SH-SY5Y (cell line): ENCODE data around the gene XDH.

Experiments
- GATA2 ChIP-seq: IDR thresholded peaks from 2 replicates; pipeline ENCODE4 v1.6.1; 2011; ENCODE audit warnings: mild to moderate bottlenecking, low read depth, low read length
- GATA3 ChIP-seq: IDR thresholded peaks from 2 replicates; pipeline ENCODE4 v1.6.1; 2011; ENCODE audit warnings: low read depth, mild to moderate bottlenecking, low read length, moderate library complexity

The XDH gene

GRCh38 chr2:31414601-31415241, at the start of gene XDH:
Gene XDH (minus strand): TSS chr2:31414742. CDS start chr2:31414666, 76 bp downstream.
- TF ChIP-seq GATA2 (no peak), GATA3 (no peak)

GRCh38 chr2:31457651-31458050, 43.1 kb upstream of the XDH start:
- TF ChIP-seq GATA3 (no peak), GATA2 (no peak)

- TF ChIP-seq GATA2 = no peak
- TF ChIP-seq GATA3 = no peak
Observed at GRCh38 chr2:31446848-31447247, 32.3 kb upstream of the XDH start.

- no peak for TF ChIP-seq GATA3
- no peak for TF ChIP-seq GATA2
Observed at GRCh38 chr2:31442376-31442775, 27.8 kb upstream of the XDH start.

- TF ChIP-seq GATA3 (no peak), GATA2 (no peak)
Observed at GRCh38 chr2:31440764-31441163, 26.2 kb upstream of the XDH start.

GRCh38 chr2:31434911-31435310, 20.4 kb upstream of the XDH start:
- TF ChIP-seq GATA2 = no peak
- no peak for TF ChIP-seq GATA3

GRCh38 chr2:31433541-31433940, 19.0 kb upstream of the XDH start:
- TF ChIP-seq GATA3 (no peak), GATA2 (no peak)

GRCh38 chr2:31430439-31431165, 16.1 kb upstream of the XDH start:
- no peak for TF ChIP-seq GATA2
- no peak for TF ChIP-seq GATA3

GRCh38 chr2:31429759-31430438, 15.4 kb upstream of the XDH start:
- no peak for TF ChIP-seq GATA2
- no peak for TF ChIP-seq GATA3

GRCh38 chr2:31429040-31429439, 14.5 kb upstream of the XDH start:
- TF ChIP-seq GATA3 = no peak
- no peak for TF ChIP-seq GATA2

GRCh38 chr2:31428001-31428418, 13.5 kb upstream of the XDH start:
- TF ChIP-seq GATA3 = no peak
- no peak for TF ChIP-seq GATA2

- no peak for TF ChIP-seq GATA3
- TF ChIP-seq GATA2 = no peak
Observed at GRCh38 chr2:31426096-31426495, 11.6 kb upstream of the XDH start.

- no peak for TF ChIP-seq GATA3
- no peak for TF ChIP-seq GATA2
Observed at GRCh38 chr2:31421634-31422033, 7.1 kb upstream of the XDH start.

- TF ChIP-seq GATA3 (no peak), GATA2 (no peak)
Observed at GRCh38 chr2:31420936-31421335, 6.4 kb upstream of the XDH start.

GRCh38 chr2:31419386-31419785, 4.8 kb upstream of the XDH start:
- TF ChIP-seq GATA3 (no peak), GATA2 (no peak)

- TF ChIP-seq GATA3 = no peak
Observed at GRCh38 chr2:31415421-31415820, 879 bp upstream of the XDH start.
